ENCODE results near the gene NUAK2. TPM values are rescaled to one million over a fixed set of nuclear protein-coding genes. Genes with fewer than 3 reads are reported as not detected.

NUAK2 gene
- polyA plus RNA-seq, 1 donor from 2014 or later: 1.4 TPM

GRCh38 chr1:205339197-205339702 lies 17.7 kb upstream of the NUAK2 start:
- H3K27ac ChIP-seq (ENCODE audit: low read length): no peak overlapping the region
- H2AFZ ChIP-seq (ENCODE audit: low read depth, low read length): no peak overlapping the region
- no peaks in the 10 kb centered on the region for H3K36me3 ChIP-seq (ENCODE audit: insufficient read depth, low read length)
- no peaks in the 10 kb centered on the region for H4K20me1 ChIP-seq (ENCODE audit: insufficient read depth)
- H3K4me3 ChIP-seq (ENCODE audit: low read length): no peak overlapping the region
- no peaks in the 10 kb centered on the region for H3K9me3 ChIP-seq (ENCODE audit: low read length)
- no peak overlapping the region for H3K4me2 ChIP-seq (ENCODE audit: low read length)
- no peak overlapping the region for H3K9ac ChIP-seq (ENCODE audit: low read length)
- H3K79me2 ChIP-seq (replicated peaks; ENCODE audit: insufficient read depth, low read length): no peaks in the 10 kb centered on the region
- TF ChIP-seq REST (IDR thresholded peaks at IDR 0.05; ENCODE audit: borderline replicate concordance): no peak
- H3K9me2 ChIP-seq (ENCODE audit: insufficient read depth, low read length): no peaks in the 10 kb centered on the region
- no peaks in the 10 kb centered on the region for H3K27me3 ChIP-seq (ENCODE audit: insufficient read depth, low read depth, low read length)
- no peaks in the 10 kb centered on the region for H3F3A ChIP-seq (ENCODE audit: insufficient read depth, low read length, poor library complexity, severe bottlenecking)

- TF ChIP-seq MXI1 (conservative IDR thresholded peaks at IDR 0.05; ENCODE audit: poor library complexity, severe bottlenecking) (no peak), EP300 (conservative IDR thresholded peaks at IDR 0.05; ENCODE audit: poor library complexity, severe bottlenecking) (no peak), REST (IDR thresholded peaks at IDR 0.05; ENCODE audit: borderline replicate concordance) (no peak), TAF1 (IDR thresholded peaks at IDR 0.05; ENCODE audit: low read depth) (no peak), CTCF (IDR thresholded peaks at IDR 0.05; ENCODE audit: poor library complexity, severe bottlenecking) (no peak), EZH2 (IDR thresholded peaks at IDR 0.05; ENCODE audit: borderline replicate concordance, insufficient read depth, low read length, poor library complexity, severe bottlenecking) (no peak), POLR2AphosphoS5 (IDR thresholded peaks at IDR 0.05) (no peak), SMC3 (conservative IDR thresholded peaks at IDR 0.05; ENCODE audit: poor library complexity) (no peak), RAD21 (conservative IDR thresholded peaks at IDR 0.05) (no peak)
- Histone ChIP-seq H3K4me3 (ENCODE audit: low read length) (no peak overlapping the region), H3K9me3 (ENCODE audit: low read length) (no peaks in the 10 kb centered on the region), H3K9ac (ENCODE audit: low read length) (no peak overlapping the region), H3F3A (ENCODE audit: insufficient read depth, low read length, poor library complexity, severe bottlenecking) (no peaks in the 10 kb centered on the region), H4K20me1 (ENCODE audit: insufficient read depth) (no peaks in the 10 kb centered on the region), H3K27me3 (ENCODE audit: insufficient read depth, low read depth, low read length) (no peaks in the 10 kb centered on the region), H3K9me2 (ENCODE audit: insufficient read depth, low read length) (no peaks in the 10 kb centered on the region), H3K4me2 (ENCODE audit: low read length) (no peak overlapping the region), H3K79me2 (replicated peaks; ENCODE audit: insufficient read depth, low read length) (no peaks in the 10 kb centered on the region), H2AFZ (ENCODE audit: low read depth, low read length) (no peak overlapping the region), H3K36me3 (ENCODE audit: insufficient read depth, low read length) (no peaks in the 10 kb centered on the region), H3K27ac (ENCODE audit: low read length) (no peak overlapping the region)
These were observed 16.5 kb upstream of the NUAK2 start for GRCh38 chr1:205338011-205338410.
